GM12878 (cell line): ENCODE results near the gene POLR3K. TPM values are rescaled to one million over a fixed set of nuclear protein-coding genes. Genes with fewer than 3 reads are reported as not detected.

Experiments
- ATAC-seq: fragments of 200-7000 bp; cut with Tn5 transposase; 3 replicates; pipeline ENCODE4 v1.9.1; 2020; ENCODE audit warnings: mild to moderate bottlenecking, moderate library complexity
- BruUV-seq: library from RNA; stranded (reverse); fragments of 400-500 nt; replicated peaks from 2 replicates; lab custom pipeline; 2021; lab: Mats Ljungman, UMichigan
- CTCF ChIA-PET: fragments of 300-600 bp; sonication (Branson Sonifier 250); formaldehyde crosslinking; extraction: SDS; loops from one replicate; lab custom pipeline; 2021; ENCODE audit warnings: inconsistent platforms; lab: Yijun Ruan, JAX
- POLR2A ChIA-PET: fragments of 350-600 bp; formaldehyde crosslinking; extraction: SDS; loops from one replicate; lab custom pipeline; 2021; ENCODE audit warnings: inconsistent platforms; lab: Charles Lee
- RAD21 ChIA-PET: fragments of 300-600 bp; sonication (Branson Sonifier 250); formaldehyde crosslinking; loops from one replicate; lab custom pipeline; 2023; ENCODE audit warnings: antibody characterized with exemption; ENCODE audit not compliant: unreplicated experiment; lab: Charles Lee
- SMC1A ChIA-PET: fragments of 300-600 bp; sonication (Branson Sonifier 250); formaldehyde crosslinking; loops from one replicate; lab custom pipeline; 2023; ENCODE audit not compliant: unreplicated experiment, uncharacterized antibody; lab: Charles Lee
- DNase-seq: peaks from one replicate; pipeline ENCODE4 v3.0.0-alpha.2; 2011; ENCODE audit warnings: low read depth, low spot score
- FAIRE-seq: peaks from 3 replicates; lab custom pipeline; 2011; peaks lifted over from hg19 to GRCh38; lab: Jason Lieb, UNC
- H2AFZ ChIP-seq: 2 replicates; pipeline ENCODE4 v1.6.0; 2011; ENCODE audit warnings: low read depth, low read length, control low read depth; ENCODE audit not compliant: control insufficient read depth
- H3K27ac ChIP-seq: 2 replicates; pipeline ENCODE4 v1.5.1; 2011; ENCODE audit warnings: control low read depth; ENCODE audit not compliant: control insufficient read depth, insufficient read depth
- H3K27me3 ChIP-seq, 2 experiments: replicated peaks in 1 of 2; 2 replicates each; pipeline versions ENCODE4 v1.6.0 to v1.6.1; 2011; ENCODE audit warnings: low read length in 1 of 2; ENCODE audit not compliant: control insufficient read depth in 2 of 2, insufficient read depth in 2 of 2
- H3K36me3 ChIP-seq, 2 experiments: 2 replicates each; pipeline ENCODE4 v1.5.1; 2011; ENCODE audit warnings: low read length in 1 of 2; ENCODE audit not compliant: control insufficient read depth in 2 of 2, insufficient read depth in 2 of 2
- H3K4me1 ChIP-seq: 2 replicates; pipeline ENCODE4 v1.6.1; 2011; ENCODE audit warnings: mild to moderate bottlenecking, low read length, moderate library complexity, mixed read lengths; ENCODE audit not compliant: control insufficient read depth, insufficient read depth
- H3K4me2 ChIP-seq: 2 replicates; pipeline ENCODE4 v1.6.0; 2011; ENCODE audit warnings: control low read depth; ENCODE audit not compliant: control insufficient read depth, insufficient read depth
- H3K4me3 ChIP-seq: fragments of 200-600 bp; sonication (generic); 2 replicates; pipeline ENCODE4 v1.5.1; 2016
- H3K79me2 ChIP-seq: 2 replicates; pipeline ENCODE4 v1.6.0; 2011; ENCODE audit warnings: low read length; ENCODE audit not compliant: control insufficient read depth, insufficient read depth
- H3K9ac ChIP-seq: 2 replicates; pipeline ENCODE4 v1.8.0; 2011; ENCODE audit warnings: low read length, control low read depth, mixed read lengths; ENCODE audit not compliant: control insufficient read depth, insufficient read depth
- H3K9me3 ChIP-seq: replicated peaks from 3 replicates; pipeline ENCODE4 v1.5.1; 2011; ENCODE audit warnings: mild to moderate bottlenecking, low read length; ENCODE audit not compliant: control insufficient read depth, insufficient read depth
- H4K20me1 ChIP-seq: 2 replicates; pipeline ENCODE4 v1.6.0; 2011; ENCODE audit not compliant: control insufficient read depth, insufficient read depth
- BACH1 ChIP-seq: fragments of 450-650 bp; IDR thresholded peaks from 2 replicates; pipeline ENCODE4 v1.6.1; 2017; ENCODE audit warnings: mild to moderate bottlenecking, borderline replicate concordance
- BRCA1 ChIP-seq: IDR thresholded peaks from 2 replicates; pipeline ENCODE4 v1.6.1; 2011; ENCODE audit warnings: low read depth, low read length, improper control_type of control experiment
- E2F8 ChIP-seq: fragments of 450-650 bp; IDR thresholded peaks from 2 replicates; pipeline ENCODE4 v1.6.1; 2018; ENCODE audit warnings: mild to moderate bottlenecking, low read depth, moderate library complexity; ENCODE audit not compliant: partially characterized antibody
- FOXM1 ChIP-seq: IDR thresholded peaks from 2 replicates; pipeline ENCODE4 v1.6.1; 2012; ENCODE audit warnings: low read depth, mild to moderate bottlenecking, inconsistent platforms, low read length, moderate library complexity
- HSF1 ChIP-seq: fragments of 150-350 bp; IDR thresholded peaks from 2 replicates; pipeline ENCODE4 v1.6.1; 2014; ENCODE audit warnings: mild to moderate bottlenecking, low read depth, low read length
- IRF3 ChIP-seq: fragments of 450-650 bp; IDR thresholded peaks from 2 replicates; pipeline ENCODE4 v1.6.1; 2014; ENCODE audit warnings: mild to moderate bottlenecking
- KAT2A ChIP-seq: conservative IDR thresholded peaks from 2 replicates; pipeline ENCODE4 v1.6.1; 2011; ENCODE audit warnings: low read depth, low read length; ENCODE audit not compliant: control insufficient read depth
- NFYA ChIP-seq: IDR thresholded peaks from 2 replicates; pipeline ENCODE4 v1.6.1; 2011; ENCODE audit warnings: low read depth, mild to moderate bottlenecking, low read length, improper control_type of control experiment, borderline replicate concordance
- NRF1 ChIP-seq: conservative IDR thresholded peaks from 2 replicates; pipeline ENCODE4 v1.6.1; 2011; ENCODE audit warnings: mild to moderate bottlenecking, low read depth, low read length, improper control_type of control experiment
- RB1 ChIP-seq: fragments of 450-650 bp; formaldehyde crosslinking; IDR thresholded peaks from 2 replicates; pipeline ENCODE4 v1.6.1; 2017; ENCODE audit warnings: mild to moderate bottlenecking, borderline replicate concordance
- REST ChIP-seq: IDR thresholded peaks from 2 replicates; pipeline ENCODE4 v1.6.1; 2012; ENCODE audit warnings: mild to moderate bottlenecking, low read depth, low read length
- RUNX3 ChIP-seq: IDR thresholded peaks from 2 replicates; pipeline ENCODE4 v1.6.1; 2012; ENCODE audit warnings: low read length, inconsistent platforms
- ZZZ3 ChIP-seq: IDR thresholded peaks from 2 replicates; pipeline ENCODE4 v1.6.1; 2011; ENCODE audit warnings: low read depth; ENCODE audit not compliant: control insufficient read depth, insufficient read length
- WGBS: methylation state at CpG from one replicate; pipeline ENCODE4 v1.1.6; 2016; ENCODE audit warnings: low lambda C conversion rate; ENCODE audit not compliant: insufficient replicate concordance, insufficient coverage; ENCODE audit errors: missing lambda C conversion rate; 5-methylcytosine and 5-hydroxymethylcytosine counted together
- in situ Hi-C: fragments of 300-500 bp; cut with MboI; formaldehyde crosslinking; loops from 9 replicates; pipeline ENCODE4 v1.14.3; 2018; ENCODE audit warnings: mixed read lengths
- intact Hi-C: fragments of 100-400 bp; cut with micrococcal nuclease; formaldehyde crosslinking; loops from one replicate; pipeline ENCODE4 v1.14.2; 2022; ENCODE audit not compliant: unreplicated experiment
- polyA plus RNA-seq, 11 experiments: library from polyadenylated mRNA; depleted of rRNA in 4 of 11; unstranded in 6 of 11; stranded (reverse) in 5 of 11; fragments of >200 nt; fragmentation: Nextera tagmentation in 4 of 11; fragmentation: Illumina TruSeq in 1 of 11; extraction: Ambion mirVana in 4 of 11; extraction: Trizol in 1 of 11; gene quantifications; 1 replicate in 1 of 11; 2 replicates in 10 of 11; pipeline versions ENCODE4 v1.2.1 to v1.2.3, GENCODE V29; 2011 to 2016; ENCODE audit warnings: inconsistent platforms in 2 of 11, missing spikeins in 2 of 11, low read depth in 1 of 11
- total RNA-seq, 4 experiments: library from RNA; depleted of rRNA in 3 of 4; stranded (reverse); fragments of >200 nt in 3 of 4; fragmentation: Illumina TruSeq in 1 of 4; extraction: Trizol in 1 of 4; gene quantifications; 2 replicates each; pipeline versions ENCODE4 v1.2.1 to v1.2.3, GENCODE V29; 2013 to 2021

Gene POLR3K
- total and polyA plus RNA-seq, 10 of the 15 experiments (the other 5 are each of a cell fraction or from before 2014, with no cell fraction given), result 25.3 to 222 (median 64.0) TPM

DNA sequence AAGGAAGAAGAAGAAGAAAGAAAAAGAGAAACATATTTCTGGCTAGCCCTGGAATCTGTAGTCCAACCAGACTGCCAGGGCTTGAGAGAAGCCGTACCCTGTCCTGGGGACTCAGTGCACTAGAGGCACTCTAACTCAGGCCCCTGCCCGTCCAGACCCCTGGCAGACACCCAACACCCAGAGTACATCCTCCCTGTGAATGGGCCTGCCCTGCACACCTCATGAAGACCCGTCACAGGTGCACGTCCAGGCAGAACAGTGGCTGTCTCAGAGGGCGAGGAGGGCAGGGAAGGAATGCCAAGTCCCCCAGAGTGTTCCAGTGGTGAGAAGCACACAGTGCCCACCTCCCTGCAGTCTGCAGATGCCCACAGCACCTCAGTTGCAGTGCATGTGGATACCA, 47.6 kb upstream of the POLR3K start (continued):
- TF ChIP-seq RB1 (no peak), KAT2A (no peak)

- no peaks in the 10 kb centered on the region for H3K79me2 ChIP-seq
- ChIA-PET SMC1A (interaction anchor here (0.8 to 5.7 kb wide), 4 partner anchors 21 to 45 kb away, joined by 3 to 77 read pairs (median 8); partner anchors contain the start of genes POLR3K and SNRNP25), CTCF (interaction anchor here (0.7 to 7.9 kb wide), 10 partner anchors 8 to 264 kb away, joined by 3 to 319 read pairs (median 10); partner anchors contain the start of genes POLR3K, RHBDF1 and SNRNP25), RAD21 (interaction anchor here (0.8 to 6.5 kb wide), 6 partner anchors 9 to 63 kb away, joined by 4 to 132 read pairs (median 4); no protein-coding TSS in a partner anchor), POLR2A (interaction anchor here (1.1 to 3.2 kb wide), 2 partner anchors 11 to 31 kb away, joined by 3 to 18 read pairs; no protein-coding TSS in a partner anchor)
- H4K20me1 ChIP-seq, result no peaks in the 10 kb centered on the region
- FAIRE-seq, result no peak
- H3K9ac ChIP-seq, result no peak overlapping the region
- no peak for ATAC-seq
- DNase-seq, result no peak
- no peak overlapping the region for H3K4me2 ChIP-seq
- 87% methylated on average over 8 of the region's 8 CpGs for WGBS
- in situ Hi-C loops, result no loop called here
- no peak for TF ChIP-seq E2F8
- no peak for TF ChIP-seq BRCA1
- TF ChIP-seq HSF1, result no peak
- TF ChIP-seq FOXM1, result no peak
- TF ChIP-seq REST, result no peak
- no peak for TF ChIP-seq NFYA
- no peak for TF ChIP-seq ZZZ3
- TF ChIP-seq RB1, result no peak
- no peak for TF ChIP-seq BACH1
- TF ChIP-seq RUNX3, result no peak
- no peak for TF ChIP-seq NRF1
- no peak for TF ChIP-seq IRF3
- H2AFZ ChIP-seq, result no peak overlapping the region
- no peaks in the 10 kb centered on the region for H3K9me3 ChIP-seq
- no peaks in the 10 kb centered on the region for H3K27me3 ChIP-seq
- H3K27ac ChIP-seq, result no peak overlapping the region
- intact Hi-C loops, result loop anchor here (1.0 kb wide), 1 partner anchor 33 kb away; no protein-coding TSS in a partner anchor
- no peak overlapping the region for H3K4me3 ChIP-seq
- BruUV-seq, result no TSS peak
- H3K4me1 ChIP-seq, result no peaks in the 10 kb centered on the region
- peaks cover 8 to 10% of the 10 kb centered on the region in 2 experiments; a peak in 3 of 4 replicates for H3K36me3 ChIP-seq
Observed at GRCh38 chr16:97822-98221, 44.4 kb upstream of the POLR3K start.
